ENCODE measurements around the gene EGFLAM.

EGFLAM gene

GRCh38 chr5:38442247-38442573 lies 183.9 kb downstream of the EGFLAM start:
- peaks cover 6 to 90% (median 34%) of the 10 kb centered on the region in 5 experiments for H3K27me3 ChIP-seq (replicated peaks in 2 of 5; ENCODE audit: control insufficient read depth in 4 of 5, insufficient read depth in 5 of 5, low read length in 4 of 5)
- CTCF ChIA-PET, result interaction anchor here (0.8 to 2.7 kb wide), 36 partner anchors 9 to 1702 kb away, joined by 3 to 32 read pairs (median 6); no protein-coding TSS in a partner anchor
- no peaks in the 10 kb centered on the region for H3K36me3 ChIP-seq (ENCODE audit: control insufficient read depth in 4 of 4, insufficient read depth in 4 of 4, low read length in 3 of 4)
- H3K4me1 ChIP-seq (ENCODE audit: control extremely low read depth in 1 of 4, control insufficient read depth in 4 of 4, insufficient read depth in 4 of 4, low read length in 3 of 4), result no peaks in the 10 kb centered on the region
- H3K27ac ChIP-seq (ENCODE audit: insufficient read depth in 1 of 2, low read depth in 1 of 2, low read length in 2 of 2, poor library complexity in 1 of 2, severe bottlenecking in 2 of 2), result no peak overlapping the region
- POLR2A ChIA-PET, result no interaction called here
- H3K4me3 ChIP-seq (ENCODE audit: control insufficient read depth in 1 of 7, extremely low read depth in 1 of 7, insufficient read depth in 4 of 7, low read depth in 2 of 7, low read length in 6 of 7), result no peak overlapping the region
- H3K9me3 ChIP-seq (ENCODE audit: control extremely low read depth in 1 of 5, control insufficient read depth in 4 of 5, insufficient read depth in 2 of 5, low read depth in 1 of 5, low read length in 4 of 5), result peaks cover 0 to 7% (median 0%) of the 10 kb centered on the region in 5 experiments
- DNase-seq, result no peak
- WGBS (ENCODE audit: insufficient coverage), result no CpG with 5 or more reads among the region's 2 CpGs

GRCh38 chr5:38443390-38443789 lies 185.0 kb downstream of the EGFLAM start:
- no peak overlapping the region for H3K27ac ChIP-seq (ENCODE audit: insufficient read depth in 1 of 2, low read depth in 1 of 2, low read length in 2 of 2, poor library complexity in 1 of 2, severe bottlenecking in 2 of 2)
- H3K4me1 ChIP-seq (ENCODE audit: control extremely low read depth in 1 of 4, control insufficient read depth in 4 of 4, insufficient read depth in 4 of 4, low read length in 3 of 4), result no peaks in the 10 kb centered on the region
- H3K9me3 ChIP-seq (ENCODE audit: control extremely low read depth in 1 of 5, control insufficient read depth in 4 of 5, insufficient read depth in 2 of 5, low read depth in 1 of 5, low read length in 4 of 5), result peaks cover 0 to 7% (median 0%) of the 10 kb centered on the region in 5 experiments
- no peak overlapping the region for H3K4me3 ChIP-seq (ENCODE audit: control insufficient read depth in 1 of 7, extremely low read depth in 1 of 7, insufficient read depth in 4 of 7, low read depth in 2 of 7, low read length in 6 of 7)
- no peaks in the 10 kb centered on the region for H3K36me3 ChIP-seq (ENCODE audit: control insufficient read depth in 4 of 4, insufficient read depth in 4 of 4, low read length in 3 of 4)
- WGBS (ENCODE audit: insufficient coverage), result 88% methylated on average over 6 of the region's 7 CpGs
- ChIA-PET CTCF (interaction anchor here (0.7 to 2.7 kb wide), 7 partner anchors 10 to 366 kb away, joined by 3 to 9 read pairs (median 5); no protein-coding TSS in a partner anchor), POLR2A (no interaction called here)
- peaks cover 10 to 92% (median 41%) of the 10 kb centered on the region in 5 experiments for H3K27me3 ChIP-seq (replicated peaks in 2 of 5; ENCODE audit: control insufficient read depth in 4 of 5, insufficient read depth in 5 of 5, low read length in 4 of 5)
- DNase-seq, result no peak

GRCh38 chr5:38445374-38446028 lies 187.1 kb downstream of the EGFLAM start:
- 86% methylated on average over 17 of the region's 24 CpGs for WGBS (ENCODE audit: insufficient coverage)
- no peak overlapping the region for H3K4me3 ChIP-seq (ENCODE audit: control insufficient read depth in 1 of 7, extremely low read depth in 1 of 7, insufficient read depth in 4 of 7, low read depth in 2 of 7, low read length in 6 of 7)
- no peak overlapping the region for H3K27ac ChIP-seq (ENCODE audit: insufficient read depth in 1 of 2, low read depth in 1 of 2, low read length in 2 of 2, poor library complexity in 1 of 2, severe bottlenecking in 2 of 2)
- no peaks in the 10 kb centered on the region for H3K9me3 ChIP-seq (ENCODE audit: control extremely low read depth in 1 of 5, control insufficient read depth in 4 of 5, insufficient read depth in 2 of 5, low read depth in 1 of 5, low read length in 4 of 5)
- ChIA-PET POLR2A (no interaction called here), CTCF (interaction anchor here (0.8 to 3.2 kb wide), 8 partner anchors 8 to 402 kb away, joined by 3 to 9 read pairs (median 3); no protein-coding TSS in a partner anchor)
- H3K4me1 ChIP-seq (ENCODE audit: control extremely low read depth in 1 of 4, control insufficient read depth in 4 of 4, insufficient read depth in 4 of 4, low read length in 3 of 4), result no peaks in the 10 kb centered on the region
- no peaks in the 10 kb centered on the region for H3K36me3 ChIP-seq (ENCODE audit: control insufficient read depth in 4 of 4, insufficient read depth in 4 of 4, low read length in 3 of 4)
- H3K27me3 ChIP-seq (replicated peaks in 2 of 5; ENCODE audit: control insufficient read depth in 4 of 5, insufficient read depth in 5 of 5, low read length in 4 of 5), result peaks cover 5 to 93% (median 47%) of the 10 kb centered on the region in 5 experiments
- DNase-seq, result no peak

GRCh38 chr5:38446029-38446522 lies 187.7 kb downstream of the EGFLAM start:
- Histone ChIP-seq H3K36me3 (ENCODE audit: control insufficient read depth in 4 of 4, insufficient read depth in 4 of 4, low read length in 3 of 4) (no peaks in the 10 kb centered on the region), H3K27ac (ENCODE audit: insufficient read depth in 1 of 2, low read depth in 1 of 2, low read length in 2 of 2, poor library complexity in 1 of 2, severe bottlenecking in 2 of 2) (no peak overlapping the region), H3K27me3 (replicated peaks in 2 of 5; ENCODE audit: control insufficient read depth in 4 of 5, insufficient read depth in 5 of 5, low read length in 4 of 5) (peaks cover 5 to 93% (median 44%) of the 10 kb centered on the region in 5 experiments), H3K4me1 (ENCODE audit: control extremely low read depth in 1 of 4, control insufficient read depth in 4 of 4, insufficient read depth in 4 of 4, low read length in 3 of 4) (no peaks in the 10 kb centered on the region), H3K4me3 (ENCODE audit: control insufficient read depth in 1 of 7, extremely low read depth in 1 of 7, insufficient read depth in 4 of 7, low read depth in 2 of 7, low read length in 6 of 7) (no peak overlapping the region), H3K9me3 (ENCODE audit: control extremely low read depth in 1 of 5, control insufficient read depth in 4 of 5, insufficient read depth in 2 of 5, low read depth in 1 of 5, low read length in 4 of 5) (no peaks in the 10 kb centered on the region)
- CTCF ChIA-PET, result interaction anchor here (0.8 to 3.2 kb wide), 3 partner anchors 25 to 402 kb away, joined by 3 to 8 read pairs (median 3); no protein-coding TSS in a partner anchor
- 86% methylated on average over 20 of the region's 21 CpGs for WGBS (ENCODE audit: insufficient coverage)
- no peak for DNase-seq
- POLR2A ChIA-PET, result no interaction called here

GRCh38 chr5:38447056-38447455 lies 188.7 kb downstream of the EGFLAM start:
- CTCF ChIA-PET, result interaction anchor here (1.3 to 3.2 kb wide), 4 partner anchors 11 to 112 kb away, joined by 3 to 8 read pairs (median 3); no protein-coding TSS in a partner anchor

GRCh38 chr5:38447786-38448185 lies 189.4 kb downstream of the EGFLAM start:
- Histone ChIP-seq H3K9me3 (ENCODE audit: control extremely low read depth in 1 of 5, control insufficient read depth in 4 of 5, insufficient read depth in 2 of 5, low read depth in 1 of 5, low read length in 4 of 5) (peaks cover 0 to 2% (median 0%) of the 10 kb centered on the region in 5 experiments), H3K4me3 (ENCODE audit: control insufficient read depth in 1 of 7, extremely low read depth in 1 of 7, insufficient read depth in 4 of 7, low read depth in 2 of 7, low read length in 6 of 7) (no peak overlapping the region), H3K27ac (ENCODE audit: insufficient read depth in 1 of 2, low read depth in 1 of 2, low read length in 2 of 2, poor library complexity in 1 of 2, severe bottlenecking in 2 of 2) (no peak overlapping the region), H3K36me3 (ENCODE audit: control insufficient read depth in 4 of 4, insufficient read depth in 4 of 4, low read length in 3 of 4) (no peaks in the 10 kb centered on the region), H3K4me1 (ENCODE audit: control extremely low read depth in 1 of 4, control insufficient read depth in 4 of 4, insufficient read depth in 4 of 4, low read length in 3 of 4) (peaks cover 0 to 1% (median under 1%) of the 10 kb centered on the region in 4 experiments), H3K27me3 (replicated peaks in 2 of 5; ENCODE audit: control insufficient read depth in 4 of 5, insufficient read depth in 5 of 5, low read length in 4 of 5) (peaks cover 9 to 98% (median 46%) of the 10 kb centered on the region in 5 experiments)
- DNase-seq, result no peak
- ChIA-PET POLR2A (no interaction called here), CTCF (interaction anchor here (1.3 to 3.2 kb wide), 3 partner anchors 12 to 111 kb away, joined by 3 to 8 read pairs (median 3); no protein-coding TSS in a partner anchor)
- 61% methylated on average over 5 of the region's 5 CpGs for WGBS (ENCODE audit: insufficient coverage)

More at GRCh38 chr5:38447056-38447455, 188.7 kb downstream of the EGFLAM start:
- Histone ChIP-seq H3K4me1 (ENCODE audit: control extremely low read depth in 1 of 4, control insufficient read depth in 4 of 4, insufficient read depth in 4 of 4, low read length in 3 of 4) (no peaks in the 10 kb centered on the region), H3K36me3 (ENCODE audit: control insufficient read depth in 4 of 4, insufficient read depth in 4 of 4, low read length in 3 of 4) (no peaks in the 10 kb centered on the region), H3K4me3 (ENCODE audit: control insufficient read depth in 1 of 7, extremely low read depth in 1 of 7, insufficient read depth in 4 of 7, low read depth in 2 of 7, low read length in 6 of 7) (no peak overlapping the region), H3K27me3 (replicated peaks in 2 of 5; ENCODE audit: control insufficient read depth in 4 of 5, insufficient read depth in 5 of 5, low read length in 4 of 5) (peaks cover 5 to 95% (median 45%) of the 10 kb centered on the region in 5 experiments), H3K27ac (ENCODE audit: insufficient read depth in 1 of 2, low read depth in 1 of 2, low read length in 2 of 2, poor library complexity in 1 of 2, severe bottlenecking in 2 of 2) (no peak overlapping the region), H3K9me3 (ENCODE audit: control extremely low read depth in 1 of 5, control insufficient read depth in 4 of 5, insufficient read depth in 2 of 5, low read depth in 1 of 5, low read length in 4 of 5) (peaks cover 0 to 2% (median 0%) of the 10 kb centered on the region in 5 experiments)
- no peak for DNase-seq
- 100% methylated on average over 1 of the region's 2 CpGs for WGBS (ENCODE audit: insufficient coverage)
- POLR2A ChIA-PET, result no interaction called here
